ENCODE measurements around the gene CCP110. TPM values are rescaled to one million over a fixed set of nuclear protein-coding genes. Genes with fewer than 3 reads are reported as not detected.

Gene CCP110
- total and polyA plus RNA-seq, 2 of the 13 experiments (the other 11 are each of a cell fraction or from before 2014, with no cell fraction given) = 10.0 to 11.1 TPM

DNA sequence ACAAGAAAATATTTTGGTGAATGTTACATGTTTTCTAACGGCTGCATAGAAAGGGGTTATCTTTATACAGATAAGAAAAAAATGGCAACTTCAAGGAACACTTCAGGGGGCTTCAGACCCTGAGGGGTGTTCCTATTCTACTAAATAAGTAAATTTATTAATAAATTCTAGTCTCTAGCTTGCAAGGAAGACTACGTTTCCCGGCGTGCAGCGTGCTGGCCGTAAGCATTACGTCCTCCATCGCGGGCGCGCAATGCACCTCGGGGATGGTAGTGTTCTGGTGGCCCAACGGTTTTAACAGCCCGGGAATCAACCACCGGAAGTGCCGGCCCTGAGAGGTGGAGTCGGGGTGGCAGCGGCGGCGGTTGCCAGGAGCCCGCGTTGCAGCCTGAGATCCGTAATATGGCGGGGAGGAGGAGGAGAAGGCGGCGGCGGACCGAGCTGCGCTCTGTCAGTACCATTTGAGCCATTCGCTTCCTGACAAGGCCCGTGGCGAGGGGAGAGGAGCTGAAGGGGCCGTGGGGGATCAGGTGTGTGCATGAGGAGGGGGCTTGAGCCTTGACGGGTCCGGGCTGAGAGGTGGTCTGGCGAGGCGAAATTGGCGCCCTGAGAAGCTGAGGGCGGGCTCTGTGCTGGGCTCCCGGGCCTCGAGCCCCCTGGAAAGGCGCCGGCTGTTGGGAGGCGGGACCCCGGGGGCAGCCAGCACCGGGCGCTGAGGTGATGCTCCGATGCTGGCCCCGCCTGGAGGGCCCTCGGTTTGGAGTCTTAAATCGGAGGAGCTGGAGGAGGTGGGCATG is at the start of gene CCP110 (continued):
- TF ChIP-seq ZNF101 (CRISPR knock-in tag; IDR thresholded peaks at IDR 0.05; ENCODE audit: borderline replicate concordance, low read depth) (0 out of 2 replicates have a peak, but pooled peaks have one; percentile 64), SP4 (CRISPR knock-in tag; IDR thresholded peaks at IDR 0.05) (peak; percentile 79), TFE3 (CRISPR knock-in tag; IDR thresholded peaks at IDR 0.05) (no peak), ZFP37 (CRISPR knock-in tag; IDR thresholded peaks at IDR 0.05; ENCODE audit: borderline replicate concordance) (no peak), MATR3 (CRISPR knock-in tag; IDR thresholded peaks at IDR 0.05) (peak; percentile 57; the same call in 1 of the 2 replicates), DPF2 (CRISPR knock-in tag; IDR thresholded peaks at IDR 0.05; ENCODE audit: borderline replicate concordance, low read depth) (0 out of 2 replicates have a peak, but pooled peaks have one; percentile 45), ZBTB39 (CRISPR knock-in tag; IDR thresholded peaks at IDR 0.05) (no peak), HINFP (CRISPR knock-in tag; IDR thresholded peaks at IDR 0.05; ENCODE audit: low read depth) (peak; percentile 89)
- TF ChIP-seq, protein P1, sequence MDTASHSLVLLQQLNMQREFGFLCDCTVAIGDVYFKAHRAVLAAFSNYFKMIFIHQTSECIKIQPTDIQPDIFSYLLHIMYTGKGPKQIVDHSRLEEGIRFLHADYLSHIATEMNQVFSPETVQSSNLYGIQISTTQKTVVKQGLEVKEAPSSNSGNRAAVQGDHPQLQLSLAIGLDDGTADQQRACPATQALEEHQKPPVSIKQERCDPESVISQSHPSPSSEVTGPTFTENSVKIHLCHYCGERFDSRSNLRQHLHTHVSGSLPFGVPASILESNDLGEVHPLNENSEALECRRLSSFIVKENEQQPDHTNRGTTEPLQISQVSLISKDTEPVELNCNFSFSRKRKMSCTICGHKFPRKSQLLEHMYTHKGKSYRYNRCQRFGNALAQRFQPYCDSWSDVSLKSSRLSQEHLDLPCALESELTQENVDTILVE (CRISPR knock-in tag; IDR thresholded peaks at IDR 0.05) = peak; percentile 69; the same call in 1 of the 2 replicates
- TF ChIP-seq, protein P2, sequence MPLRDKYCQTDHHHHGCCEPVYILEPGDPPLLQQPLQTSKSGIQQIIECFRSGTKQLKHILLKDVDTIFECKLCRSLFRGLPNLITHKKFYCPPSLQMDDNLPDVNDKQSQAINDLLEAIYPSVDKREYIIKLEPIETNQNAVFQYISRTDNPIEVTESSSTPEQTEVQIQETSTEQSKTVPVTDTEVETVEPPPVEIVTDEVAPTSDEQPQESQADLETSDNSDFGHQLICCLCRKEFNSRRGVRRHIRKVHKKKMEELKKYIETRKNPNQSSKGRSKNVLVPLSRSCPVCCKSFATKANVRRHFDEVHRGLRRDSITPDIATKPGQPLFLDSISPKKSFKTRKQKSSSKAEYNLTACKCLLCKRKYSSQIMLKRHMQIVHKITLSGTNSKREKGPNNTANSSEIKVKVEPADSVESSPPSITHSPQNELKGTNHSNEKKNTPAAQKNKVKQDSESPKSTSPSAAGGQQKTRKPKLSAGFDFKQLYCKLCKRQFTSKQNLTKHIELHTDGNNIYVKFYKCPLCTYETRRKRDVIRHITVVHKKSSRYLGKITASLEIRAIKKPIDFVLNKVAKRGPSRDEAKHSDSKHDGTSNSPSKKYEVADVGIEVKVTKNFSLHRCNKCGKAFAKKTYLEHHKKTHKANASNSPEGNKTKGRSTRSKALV (CRISPR knock-in tag; IDR thresholded peaks at IDR 0.05) = 0 out of 2 replicates have a peak, but pooled peaks have one; percentile 8
